ENCODE data around the gene IKZF3.

The IKZF3 gene

DNA sequence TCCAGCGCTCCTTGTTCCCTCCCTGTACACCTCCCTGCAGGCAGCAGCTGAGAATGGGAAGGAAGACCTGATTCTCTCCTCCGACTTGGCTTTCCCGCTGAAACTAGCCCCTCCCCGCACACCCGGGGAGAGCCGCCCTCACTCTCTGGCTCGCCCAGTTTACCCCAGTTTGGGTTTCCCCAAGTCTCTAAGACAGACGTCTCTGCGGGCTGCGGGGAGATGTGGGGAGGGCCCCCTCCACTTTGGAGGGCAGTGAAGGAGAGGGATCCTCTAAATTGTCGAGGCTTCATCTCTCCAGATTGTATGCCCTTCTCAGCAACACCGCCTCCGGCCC, 125.6 kb downstream of the IKZF3 start:
- no peak overlapping the region for H3K4me2 ChIP-seq (ENCODE audit: low read depth, low read length, poor library complexity, severe bottlenecking)
- H4K20me1 ChIP-seq (ENCODE audit: low read depth, low read length) = no peaks in the 10 kb centered on the region
- H3K27ac ChIP-seq (ENCODE audit: low read depth, low read length) = no peak overlapping the region
- H3K79me2 ChIP-seq (ENCODE audit: insufficient read depth, low read length) = no peaks in the 10 kb centered on the region
- no peak overlapping the region for H2AFZ ChIP-seq (ENCODE audit: low read depth, low read length, severe bottlenecking)
- no peaks in the 10 kb centered on the region for H3K27me3 ChIP-seq (ENCODE audit: low read length)
- no peak overlapping the region for H3K4me3 ChIP-seq (ENCODE audit: insufficient read depth, low read length, poor library complexity, severe bottlenecking)
- H3K9ac ChIP-seq (ENCODE audit: low read length) = no peak overlapping the region
- H3K36me3 ChIP-seq (ENCODE audit: low read length) = no peaks in the 10 kb centered on the region
- H3K9me3 ChIP-seq (ENCODE audit: insufficient read depth, low read length) = no peaks in the 10 kb centered on the region
- TF ChIP-seq EZH2phosphoT487 (conservative IDR thresholded peaks at IDR 0.05; ENCODE audit: low read length) = no peak
- H3K9me2 ChIP-seq (replicated peaks; ENCODE audit: insufficient read depth, low read length) = no peaks in the 10 kb centered on the region
- H3F3A ChIP-seq (ENCODE audit: insufficient read depth) = no peaks in the 10 kb centered on the region

DNA sequence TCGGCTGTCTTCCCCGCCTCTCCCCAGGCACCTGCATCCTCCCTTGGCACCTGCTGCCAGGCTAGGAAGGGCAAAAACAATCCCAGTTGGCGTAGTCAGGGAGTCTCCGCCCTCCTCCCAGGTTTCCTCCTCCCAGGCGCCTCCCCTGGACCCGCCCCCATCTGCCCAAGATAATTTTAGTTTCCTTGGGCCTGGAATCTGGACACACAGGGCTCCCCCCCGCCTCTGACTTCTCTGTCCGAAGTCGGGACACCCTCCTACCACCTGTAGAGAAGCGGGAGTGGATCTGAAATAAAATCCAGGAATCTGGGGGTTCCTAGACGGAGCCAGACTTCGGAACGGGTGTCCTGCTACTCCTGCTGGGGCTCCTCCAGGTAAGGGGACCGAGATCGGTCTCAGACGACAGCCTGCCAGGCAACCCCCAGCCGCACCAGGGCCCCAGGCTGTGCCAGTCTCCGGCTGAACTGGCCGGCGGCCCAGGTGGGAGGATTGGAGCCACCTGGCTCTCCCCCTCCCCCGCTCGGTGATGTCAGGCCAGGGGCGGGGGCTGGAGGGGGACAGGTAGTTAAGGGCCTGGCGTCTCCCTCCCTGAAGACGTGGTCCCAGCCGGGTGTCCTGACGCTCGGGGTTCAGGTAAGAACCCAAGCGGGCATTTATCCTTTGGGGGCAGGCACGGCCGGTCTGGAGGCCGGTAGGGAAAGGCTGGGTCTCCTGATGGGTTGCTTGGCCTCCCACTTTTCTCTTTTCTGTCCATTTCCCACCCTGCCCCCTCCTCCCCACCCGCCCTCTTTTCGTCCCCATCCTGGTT, 126.1 kb downstream of the IKZF3 start, which contains the start of gene GRB7:
Gene GRB7, plus strand, starts transcription at position 179 of the 808 bp plus-strand sequence. CDS start 4,364 bp downstream, outside the sequence.
- TF ChIP-seq, protein P1, sequence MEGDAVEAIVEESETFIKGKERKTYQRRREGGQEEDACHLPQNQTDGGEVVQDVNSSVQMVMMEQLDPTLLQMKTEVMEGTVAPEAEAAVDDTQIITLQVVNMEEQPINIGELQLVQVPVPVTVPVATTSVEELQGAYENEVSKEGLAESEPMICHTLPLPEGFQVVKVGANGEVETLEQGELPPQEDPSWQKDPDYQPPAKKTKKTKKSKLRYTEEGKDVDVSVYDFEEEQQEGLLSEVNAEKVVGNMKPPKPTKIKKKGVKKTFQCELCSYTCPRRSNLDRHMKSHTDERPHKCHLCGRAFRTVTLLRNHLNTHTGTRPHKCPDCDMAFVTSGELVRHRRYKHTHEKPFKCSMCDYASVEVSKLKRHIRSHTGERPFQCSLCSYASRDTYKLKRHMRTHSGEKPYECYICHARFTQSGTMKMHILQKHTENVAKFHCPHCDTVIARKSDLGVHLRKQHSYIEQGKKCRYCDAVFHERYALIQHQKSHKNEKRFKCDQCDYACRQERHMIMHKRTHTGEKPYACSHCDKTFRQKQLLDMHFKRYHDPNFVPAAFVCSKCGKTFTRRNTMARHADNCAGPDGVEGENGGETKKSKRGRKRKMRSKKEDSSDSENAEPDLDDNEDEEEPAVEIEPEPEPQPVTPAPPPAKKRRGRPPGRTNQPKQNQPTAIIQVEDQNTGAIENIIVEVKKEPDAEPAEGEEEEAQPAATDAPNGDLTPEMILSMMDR (IDR thresholded peaks at IDR 0.05; ENCODE audit: insufficient read depth, low read length, poor library complexity, severe bottlenecking) = no peak
- no peak for TF ChIP-seq EZH2phosphoT487 (conservative IDR thresholded peaks at IDR 0.05; ENCODE audit: low read length)
- H3F3A ChIP-seq (ENCODE audit: insufficient read depth) = no peaks in the 10 kb centered on the region
- no peak within 1 kb of the TSS for H3K9ac ChIP-seq (ENCODE audit: low read length)
- H3K79me2 ChIP-seq (ENCODE audit: insufficient read depth, low read length) = no peaks in the 10 kb centered on the region
- no peaks in the 10 kb centered on the region for H3K9me3 ChIP-seq (ENCODE audit: insufficient read depth, low read length)
- no peaks in the 10 kb centered on the region for H3K9me2 ChIP-seq (replicated peaks; ENCODE audit: insufficient read depth, low read length)
- no peak within 1 kb of the TSS for H3K4me3 ChIP-seq (ENCODE audit: insufficient read depth, low read length, poor library complexity, severe bottlenecking)
- H3K36me3 ChIP-seq (ENCODE audit: low read length) = no peaks in the 10 kb centered on the region
- no peak within 1 kb of the TSS for H3K4me2 ChIP-seq (ENCODE audit: low read depth, low read length, poor library complexity, severe bottlenecking)
- no peaks in the 10 kb centered on the region for H3K27me3 ChIP-seq (ENCODE audit: low read length)
- no peak within 1 kb of the TSS for H2AFZ ChIP-seq (ENCODE audit: low read depth, low read length, severe bottlenecking)
- H3K27ac ChIP-seq (ENCODE audit: low read depth, low read length) = no peak within 1 kb of the TSS
- no peaks in the 10 kb centered on the region for H4K20me1 ChIP-seq (ENCODE audit: low read depth, low read length)

DNA sequence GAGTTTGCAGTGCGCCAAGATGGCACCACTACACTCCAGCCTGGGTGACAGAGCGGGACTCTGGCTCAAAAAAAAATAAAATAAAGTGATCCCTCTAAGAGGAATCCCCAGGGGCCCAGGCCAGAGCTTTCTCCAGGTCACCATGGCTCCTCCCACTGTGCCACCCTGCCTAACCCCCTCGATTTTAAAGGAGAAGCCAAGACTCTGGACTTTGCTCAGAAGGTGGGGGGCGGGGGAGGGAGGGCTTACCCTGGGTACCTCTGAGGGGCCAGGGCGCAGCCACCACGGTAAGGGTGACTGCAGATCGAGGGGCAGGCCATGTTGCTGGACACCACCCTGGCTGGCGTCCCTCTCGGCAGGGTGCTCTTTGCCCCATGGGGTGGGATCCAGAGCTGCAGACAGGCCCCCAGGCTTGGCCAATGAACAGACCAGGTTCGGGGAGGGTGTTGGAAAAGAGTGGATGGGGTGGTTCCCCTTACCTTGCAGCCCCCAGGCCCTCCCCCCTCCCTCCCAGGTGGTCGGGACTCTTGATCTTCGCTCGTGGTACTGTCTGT, 126.8 kb downstream of the IKZF3 start:
- TF ChIP-seq, protein P1 (IDR thresholded peaks at IDR 0.05; ENCODE audit: insufficient read depth, low read length, poor library complexity, severe bottlenecking) = no peak
- TF ChIP-seq EZH2phosphoT487 (conservative IDR thresholded peaks at IDR 0.05; ENCODE audit: low read length) = no peak
- Histone ChIP-seq H3F3A (ENCODE audit: insufficient read depth) (no peaks in the 10 kb centered on the region; the same call in 1 of the 2 replicates), H3K79me2 (ENCODE audit: insufficient read depth, low read length) (no peaks in the 10 kb centered on the region), H4K20me1 (ENCODE audit: low read depth, low read length) (no peaks in the 10 kb centered on the region), H3K9me3 (ENCODE audit: insufficient read depth, low read length) (no peaks in the 10 kb centered on the region), H3K4me2 (ENCODE audit: low read depth, low read length, poor library complexity, severe bottlenecking) (no peak overlapping the region), H3K36me3 (ENCODE audit: low read length) (no peaks in the 10 kb centered on the region), H3K9ac (ENCODE audit: low read length) (no peak overlapping the region), H3K27me3 (ENCODE audit: low read length) (no peaks in the 10 kb centered on the region), H3K27ac (ENCODE audit: low read depth, low read length) (no peak overlapping the region), H2AFZ (ENCODE audit: low read depth, low read length, severe bottlenecking) (no peak overlapping the region), H3K9me2 (replicated peaks; ENCODE audit: insufficient read depth, low read length) (no peaks in the 10 kb centered on the region), H3K4me3 (ENCODE audit: insufficient read depth, low read length, poor library complexity, severe bottlenecking) (no peak overlapping the region)

Measured in SU-DHL-6 (cell line).